Measurements from ENCODE around the gene CFAP65. TPM values are rescaled to one million over a fixed set of nuclear protein-coding genes. Genes with fewer than 3 reads are reported as not detected.

CFAP65 gene
- total RNA-seq, 1 donor from 2014 or later = 0.93 TPM

GRCh38 chr2:219026946-219027345 is 14.4 kb downstream of the CFAP65 start:
- peaks cover 17% of the 10 kb centered on the region for H3K4me1 Mint-ChIP-seq
- no peak overlapping the region for H3K4me3 Mint-ChIP-seq
- DNase-seq (ENCODE audit: low read depth, low spot score) = no peak
- peaks cover 12% of the 10 kb centered on the region for H3K27me3 Mint-ChIP-seq (ENCODE audit: low read depth)
- H3K36me3 Mint-ChIP-seq (ENCODE audit: low read depth) = no peaks in the 10 kb centered on the region
- H3K27ac Mint-ChIP-seq (ENCODE audit: unreplicated experiment) = no peak overlapping the region
- TF ChIP-seq, protein P1, sequence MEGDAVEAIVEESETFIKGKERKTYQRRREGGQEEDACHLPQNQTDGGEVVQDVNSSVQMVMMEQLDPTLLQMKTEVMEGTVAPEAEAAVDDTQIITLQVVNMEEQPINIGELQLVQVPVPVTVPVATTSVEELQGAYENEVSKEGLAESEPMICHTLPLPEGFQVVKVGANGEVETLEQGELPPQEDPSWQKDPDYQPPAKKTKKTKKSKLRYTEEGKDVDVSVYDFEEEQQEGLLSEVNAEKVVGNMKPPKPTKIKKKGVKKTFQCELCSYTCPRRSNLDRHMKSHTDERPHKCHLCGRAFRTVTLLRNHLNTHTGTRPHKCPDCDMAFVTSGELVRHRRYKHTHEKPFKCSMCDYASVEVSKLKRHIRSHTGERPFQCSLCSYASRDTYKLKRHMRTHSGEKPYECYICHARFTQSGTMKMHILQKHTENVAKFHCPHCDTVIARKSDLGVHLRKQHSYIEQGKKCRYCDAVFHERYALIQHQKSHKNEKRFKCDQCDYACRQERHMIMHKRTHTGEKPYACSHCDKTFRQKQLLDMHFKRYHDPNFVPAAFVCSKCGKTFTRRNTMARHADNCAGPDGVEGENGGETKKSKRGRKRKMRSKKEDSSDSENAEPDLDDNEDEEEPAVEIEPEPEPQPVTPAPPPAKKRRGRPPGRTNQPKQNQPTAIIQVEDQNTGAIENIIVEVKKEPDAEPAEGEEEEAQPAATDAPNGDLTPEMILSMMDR (conservative IDR thresholded peaks at IDR 0.05) = no peak
- no peaks in the 10 kb centered on the region for H3K9me3 Mint-ChIP-seq

- peaks cover 11% of the 10 kb centered on the region for H3K27me3 Mint-ChIP-seq (ENCODE audit: low read depth)
- H3K36me3 Mint-ChIP-seq (ENCODE audit: low read depth) = no peaks in the 10 kb centered on the region
- no peak overlapping the region for H3K27ac Mint-ChIP-seq (ENCODE audit: unreplicated experiment)
- no peak overlapping the region for H3K4me3 Mint-ChIP-seq
- peak; percentile 13 for DNase-seq (ENCODE audit: low read depth, low spot score)
- H3K4me1 Mint-ChIP-seq = peaks cover 17% of the 10 kb centered on the region
- TF ChIP-seq, protein P1 (conservative IDR thresholded peaks at IDR 0.05) = no peak
- H3K9me3 Mint-ChIP-seq = no peaks in the 10 kb centered on the region
Measured at GRCh38 chr2:219025637-219026585, 15.4 kb downstream of the CFAP65 start.

- no peak overlapping the region for H3K27ac Mint-ChIP-seq (ENCODE audit: unreplicated experiment)
- H3K4me1 Mint-ChIP-seq = peaks cover 14% of the 10 kb centered on the region
- H3K36me3 Mint-ChIP-seq (ENCODE audit: low read depth) = no peaks in the 10 kb centered on the region
- no peak for DNase-seq (ENCODE audit: low read depth, low spot score)
- H3K27me3 Mint-ChIP-seq (ENCODE audit: low read depth) = peaks cover 9% of the 10 kb centered on the region
- TF ChIP-seq, protein P1 (conservative IDR thresholded peaks at IDR 0.05) = no peak
- H3K9me3 Mint-ChIP-seq = no peaks in the 10 kb centered on the region
- no peak overlapping the region for H3K4me3 Mint-ChIP-seq
Measured at GRCh38 chr2:219024059-219024458, 17.3 kb downstream of the CFAP65 start.

DNA sequence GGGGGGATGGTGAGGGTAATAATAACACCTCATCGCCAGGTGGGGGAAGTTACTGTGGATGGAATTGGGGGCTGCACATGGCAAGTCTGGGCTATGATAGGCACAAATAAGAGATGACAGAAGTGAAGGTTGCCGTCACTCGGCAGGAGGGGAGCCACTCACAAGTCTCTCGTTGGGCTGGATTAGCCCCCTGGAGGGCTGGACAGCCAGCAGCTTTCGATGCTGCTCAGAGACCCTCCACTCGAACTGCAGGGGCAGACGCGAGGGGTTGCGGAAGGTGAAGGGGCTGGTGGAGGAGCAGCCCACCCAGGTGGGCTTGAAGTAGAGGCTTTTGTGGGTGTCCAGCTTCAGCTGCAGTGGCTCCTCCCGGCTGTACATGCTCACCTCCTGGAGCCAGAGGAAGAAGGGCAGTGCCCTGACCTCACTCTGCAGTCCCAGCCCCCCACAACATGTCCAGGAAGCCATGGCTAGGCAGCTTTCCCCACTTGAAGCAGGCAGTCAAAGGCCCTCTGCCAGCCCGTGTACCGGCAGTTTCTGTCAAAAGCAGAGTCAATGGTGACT is 18.2 kb downstream of the CFAP65 start:
- H3K27ac Mint-ChIP-seq (ENCODE audit: unreplicated experiment) = no peak overlapping the region
- peaks cover 11% of the 10 kb centered on the region for H3K27me3 Mint-ChIP-seq (ENCODE audit: low read depth)
- peaks cover 14% of the 10 kb centered on the region for H3K4me1 Mint-ChIP-seq

GRCh38 chr2:219022616-219023015 is 18.7 kb downstream of the CFAP65 start:
- Mint-ChIP-seq H3K4me1 (peaks cover 14% of the 10 kb centered on the region), H3K4me3 (no peak overlapping the region), H3K27me3 (ENCODE audit: low read depth) (peaks cover 14% of the 10 kb centered on the region), H3K27ac (ENCODE audit: unreplicated experiment) (no peak overlapping the region), H3K36me3 (ENCODE audit: low read depth) (no peaks in the 10 kb centered on the region), H3K9me3 (no peaks in the 10 kb centered on the region)
- TF ChIP-seq, protein P1 (conservative IDR thresholded peaks at IDR 0.05) = no peak
- no peak for DNase-seq (ENCODE audit: low read depth, low spot score)

More for the DNA sequence above, 18.2 kb downstream of the CFAP65 start:
- H3K36me3 Mint-ChIP-seq (ENCODE audit: low read depth) = no peaks in the 10 kb centered on the region
- no peak overlapping the region for H3K4me3 Mint-ChIP-seq
- TF ChIP-seq, protein P1 (conservative IDR thresholded peaks at IDR 0.05) = no peak
- DNase-seq (ENCODE audit: low read depth, low spot score) = no peak
- no peaks in the 10 kb centered on the region for H3K9me3 Mint-ChIP-seq

Data from neural crest cell (in vitro differentiated cells).